Loucy (cell line): Measurements from ENCODE around the gene NPFF.

Experiments
- H2AFZ ChIP-seq: fragments of 200-600 bp; sonication (generic); 2 replicates; pipeline ENCODE4 v1.6.0; 2016; ENCODE audit warnings: antibody characterized with exemption, mild to moderate bottlenecking, low read length, moderate library complexity
- H3F3A ChIP-seq: fragments of 200-600 bp; 2 replicates; pipeline ENCODE4 v1.6.0; 2016; ENCODE audit warnings: antibody characterized with exemption, low read depth, mild to moderate bottlenecking
- H3K27me3 ChIP-seq: fragments of 200-600 bp; sonication (generic); 2 replicates; pipeline ENCODE4 v1.6.1; 2014; ENCODE audit warnings: low read length, mild to moderate bottlenecking; ENCODE audit not compliant: insufficient read depth, poor library complexity, severe bottlenecking
- H3K36me3 ChIP-seq: fragments of 200-600 bp; sonication (generic); 2 replicates; pipeline ENCODE4 v1.6.1; 2016; ENCODE audit warnings: low read length; ENCODE audit not compliant: insufficient read depth
- H3K4me1 ChIP-seq: fragments of 200-600 bp; sonication (generic); 2 replicates; pipeline ENCODE4 v1.5.1; 2014; ENCODE audit warnings: low read length, mild to moderate bottlenecking; ENCODE audit not compliant: insufficient read depth, poor library complexity, severe bottlenecking
- H3K4me2 ChIP-seq: fragments of 200-600 bp; sonication (generic); 2 replicates; pipeline ENCODE4 v1.6.0; 2014; ENCODE audit warnings: antibody characterized with exemption, low read length, low read depth, mild to moderate bottlenecking; ENCODE audit not compliant: poor library complexity, severe bottlenecking
- H3K4me3 ChIP-seq: fragments of 200-600 bp; sonication (generic); 2 replicates; pipeline ENCODE4 v1.5.1; 2014; ENCODE audit warnings: low read length, mild to moderate bottlenecking, mixed read lengths; ENCODE audit not compliant: poor library complexity, severe bottlenecking
- H3K79me2 ChIP-seq: fragments of 200-600 bp; sonication (generic); 2 replicates; pipeline ENCODE4 v1.6.1; 2014; ENCODE audit warnings: low read length; ENCODE audit not compliant: insufficient read depth
- H3K9ac ChIP-seq: fragments of 200-600 bp; sonication (generic); 2 replicates; pipeline ENCODE4 v1.6.0; 2014; ENCODE audit warnings: mild to moderate bottlenecking, low read depth, low read length, moderate library complexity; ENCODE audit not compliant: poor library complexity, severe bottlenecking
- H3K9me2 ChIP-seq: fragments of 200-600 bp; sonication (generic); replicated peaks from 2 replicates; pipeline ENCODE4 v1.6.1; 2016; ENCODE audit warnings: low read depth, low read length, mixed read lengths
- H3K9me3 ChIP-seq: fragments of 200-600 bp; sonication (generic); 2 replicates; pipeline ENCODE4 v1.6.1; 2014; ENCODE audit warnings: mild to moderate bottlenecking, antibody characterized with exemption, low read length, low read depth; ENCODE audit not compliant: insufficient read depth
- H4K20me1 ChIP-seq: fragments of 200-600 bp; sonication (generic); 2 replicates; pipeline ENCODE4 v1.6.0; 2014; ENCODE audit warnings: antibody characterized with exemption, low read length, mild to moderate bottlenecking; ENCODE audit not compliant: insufficient read depth, poor library complexity, severe bottlenecking
- CTCF ChIP-seq: fragments of 200-600 bp; sonication (generic); conservative IDR thresholded peaks from 2 replicates; pipeline ENCODE4 v1.5.1; 2014; ENCODE audit warnings: mild to moderate bottlenecking, antibody characterized with exemption, low read length
- EZH2phosphoT487 ChIP-seq: fragments of 200-600 bp; IDR thresholded peaks from 2 replicates; pipeline ENCODE4 v1.6.1; 2018; ENCODE audit warnings: antibody characterized with exemption, mild to moderate bottlenecking, moderate library complexity, borderline replicate concordance

NPFF gene

GRCh38 chr12:53483979-53484377, 23.3 kb downstream of the NPFF start:
- Histone ChIP-seq H3K4me1 (no peaks in the 10 kb centered on the region), H3F3A (peaks cover 4% of the 10 kb centered on the region; the same call in 1 of the 2 replicates), H3K36me3 (peaks cover 88% of the 10 kb centered on the region), H3K9me2 (no peaks in the 10 kb centered on the region), H3K79me2 (peaks cover 10% of the 10 kb centered on the region; the same call in 1 of the 2 replicates), H3K9me3 (no peaks in the 10 kb centered on the region), H3K27me3 (no peaks in the 10 kb centered on the region), H2AFZ (no peak overlapping the region), H3K9ac (no peak overlapping the region), H3K4me2 (no peak overlapping the region), H4K20me1 (peaks cover 42% of the 10 kb centered on the region), H3K4me3 (no peak overlapping the region)
- no peak for TF ChIP-seq EZH2phosphoT487
- TF ChIP-seq CTCF: no peak

- Histone ChIP-seq H3K4me3 (no peak overlapping the region), H3K9me2 (no peaks in the 10 kb centered on the region), H3K4me2 (no peak overlapping the region), H3K4me1 (no peaks in the 10 kb centered on the region), H3K36me3 (peaks cover 94% of the 10 kb centered on the region), H3K9ac (no peak overlapping the region), H4K20me1 (peaks cover 48% of the 10 kb centered on the region), H3K9me3 (no peaks in the 10 kb centered on the region), H3K27me3 (no peaks in the 10 kb centered on the region), H2AFZ (no peak overlapping the region), H3F3A (peaks cover 4% of the 10 kb centered on the region; the same call in 1 of the 2 replicates), H3K79me2 (peaks cover 10% of the 10 kb centered on the region; the same call in 1 of the 2 replicates)
- TF ChIP-seq EZH2phosphoT487 (no peak), CTCF (no peak)
Measured at GRCh38 chr12:53483225-53483978, 23.9 kb downstream of the NPFF start.

- Histone ChIP-seq H3K9ac (no peak overlapping the region), H2AFZ (no peak overlapping the region), H3F3A (peaks cover 4% of the 10 kb centered on the region; the same call in 1 of the 2 replicates), H3K9me3 (no peaks in the 10 kb centered on the region), H3K36me3 (peaks cover 96% of the 10 kb centered on the region), H3K4me1 (no peaks in the 10 kb centered on the region), H3K27me3 (no peaks in the 10 kb centered on the region), H3K9me2 (no peaks in the 10 kb centered on the region), H3K79me2 (peaks cover 16% of the 10 kb centered on the region; the same call in 1 of the 2 replicates), H3K4me2 (no peak overlapping the region), H4K20me1 (peaks cover 55% of the 10 kb centered on the region), H3K4me3 (no peak overlapping the region)
- TF ChIP-seq CTCF: no peak
- no peak for TF ChIP-seq EZH2phosphoT487
Measured at GRCh38 chr12:53482626-53483168, 24.6 kb downstream of the NPFF start.
